Measurements from ENCODE around the gene SELENOO.

The SELENOO gene

DNA sequence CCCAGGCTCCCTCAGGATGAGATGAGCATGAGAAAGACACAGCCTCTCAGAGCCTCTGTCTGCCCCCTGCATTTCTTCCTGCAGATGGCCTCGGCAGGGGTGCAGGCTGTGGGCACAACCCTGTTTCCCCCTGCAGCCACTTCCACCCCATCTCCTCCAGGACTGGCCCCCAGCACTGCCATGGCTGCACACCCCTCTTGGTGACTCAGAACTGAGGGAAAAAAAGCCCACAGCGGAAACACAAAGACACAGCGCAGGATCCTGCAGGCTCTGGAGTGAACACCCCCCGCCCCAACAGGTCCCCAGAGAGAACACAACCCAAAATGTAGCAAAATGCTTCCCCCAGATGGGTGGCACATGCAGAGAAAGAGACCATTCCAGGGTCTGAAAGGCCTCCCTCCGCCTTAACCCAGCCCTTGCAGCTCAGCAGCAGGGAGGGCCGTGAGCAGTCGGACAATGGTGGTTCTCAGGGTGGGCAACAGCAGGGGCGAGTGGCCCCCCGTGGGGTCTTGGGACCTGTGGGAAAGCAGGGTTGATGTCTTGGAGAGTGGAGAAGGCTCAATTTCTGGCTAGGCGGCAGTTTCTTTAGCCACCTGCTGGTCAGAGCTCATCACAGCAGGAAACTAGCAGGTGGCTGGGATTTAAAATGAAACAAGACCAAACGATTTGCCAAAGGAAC lies 36.1 kb downstream of the SELENOO start:
- no peak overlapping the region for H2AK5ac ChIP-seq (ENCODE audit: low read length, severe bottlenecking)
- no peak overlapping the region for H3K27ac ChIP-seq (ENCODE audit: low read length, poor library complexity, severe bottlenecking)
- H2BK5ac ChIP-seq (ENCODE audit: low read depth, low read length, poor library complexity, severe bottlenecking), result no peak overlapping the region
- no peak overlapping the region for H3K4me2 ChIP-seq (ENCODE audit: low read length, poor library complexity, severe bottlenecking)
- H2BK12ac ChIP-seq (ENCODE audit: low read length in 2 of 2), result no peak overlapping the region
- no peaks in the 10 kb centered on the region for H3K27me3 ChIP-seq (ENCODE audit: control insufficient read depth in 1 of 2, insufficient read depth in 1 of 2, low read length in 2 of 2)
- H3K23ac ChIP-seq (ENCODE audit: low read length in 2 of 2), result peak overlapping the region in 1 of 2 experiments; percentile 64
- no peaks in the 10 kb centered on the region for H3K9me3 ChIP-seq (ENCODE audit: control insufficient read depth, low read length)
- no peak overlapping the region for H2BK120ac ChIP-seq (ENCODE audit: low read depth, low read length)
- H3K14ac ChIP-seq (ENCODE audit: low read length in 2 of 2), result no peak overlapping the region
- H3K79me1 ChIP-seq (replicated peaks; ENCODE audit: low read length, poor library complexity, severe bottlenecking), result peaks cover 50% of the 10 kb centered on the region
- H3K4me1 ChIP-seq (ENCODE audit: control insufficient read depth, insufficient read depth, low read depth, low read length), result peaks cover 20% of the 10 kb centered on the region
- no peak overlapping the region for H3K4ac ChIP-seq (ENCODE audit: low read depth in 1 of 2, low read length in 2 of 2)
- no peak overlapping the region for H3K4me3 ChIP-seq (ENCODE audit: insufficient read depth in 1 of 2, low read depth in 1 of 2, low read length in 2 of 2)
- peak; percentile 50 for DNase-seq
- 84% methylated on average over 10 of the region's 11 CpGs for WGBS
- H3K9ac ChIP-seq (ENCODE audit: low read length), result no peak overlapping the region
- no peak overlapping the region for H2AFZ ChIP-seq (ENCODE audit: low read depth, low read length)
- peaks cover 22 to 65% of the 10 kb centered on the region in 2 experiments for H3K36me3 ChIP-seq (ENCODE audit: control insufficient read depth in 1 of 2, insufficient read depth in 2 of 2, low read depth in 1 of 2, low read length in 2 of 2)
- H2BK15ac ChIP-seq (ENCODE audit: low read depth, poor library complexity, severe bottlenecking), result no peak overlapping the region
- H4K8ac ChIP-seq (ENCODE audit: low read length), result no peak overlapping the region
- H3K18ac ChIP-seq (ENCODE audit: low read depth in 1 of 2, low read length in 2 of 2), result no peak overlapping the region
- no peak overlapping the region for H4K91ac ChIP-seq (ENCODE audit: low read length)

DNA sequence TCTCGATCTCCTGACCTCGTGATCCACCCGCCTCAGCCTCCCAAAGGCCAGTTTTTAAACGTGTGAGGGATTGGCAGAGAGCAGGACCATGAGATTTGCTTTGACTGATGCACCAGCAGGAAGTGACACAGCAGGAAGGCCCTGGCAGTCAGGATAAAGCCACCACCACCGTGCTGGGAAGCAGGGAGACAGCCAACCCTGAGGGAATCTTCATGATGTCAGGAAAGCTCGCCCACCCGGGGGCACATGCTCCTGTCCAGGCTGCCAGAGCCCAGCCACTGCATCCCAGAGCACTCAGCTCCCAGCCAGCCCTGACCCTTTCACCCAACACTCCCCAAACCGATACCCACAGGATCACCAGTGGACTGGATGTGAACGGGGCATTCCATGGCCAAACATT lies 37.9 kb downstream of the SELENOO start:
- Histone ChIP-seq H3K9ac (ENCODE audit: low read length) (no peak overlapping the region), H3K4me1 (ENCODE audit: control insufficient read depth, insufficient read depth, low read depth, low read length) (peaks cover 28% of the 10 kb centered on the region), H4K8ac (ENCODE audit: low read length) (peak overlapping the region; percentile 12), H4K91ac (ENCODE audit: low read length) (no peak overlapping the region), H3K4me3 (ENCODE audit: insufficient read depth in 1 of 2, low read depth in 1 of 2, low read length in 2 of 2) (no peak overlapping the region), H3K79me1 (replicated peaks; ENCODE audit: low read length, poor library complexity, severe bottlenecking) (peaks cover 37% of the 10 kb centered on the region), H3K23ac (ENCODE audit: low read length in 2 of 2) (no peak overlapping the region), H3K18ac (ENCODE audit: low read depth in 1 of 2, low read length in 2 of 2) (no peak overlapping the region), H2BK5ac (ENCODE audit: low read depth, low read length, poor library complexity, severe bottlenecking) (no peak overlapping the region), H3K14ac (ENCODE audit: low read length in 2 of 2) (no peak overlapping the region), H3K9me3 (ENCODE audit: control insufficient read depth, low read length) (no peaks in the 10 kb centered on the region), H2AFZ (ENCODE audit: low read depth, low read length) (no peak overlapping the region), H3K4ac (ENCODE audit: low read depth in 1 of 2, low read length in 2 of 2) (no peak overlapping the region), H2BK12ac (ENCODE audit: low read length in 2 of 2) (no peak overlapping the region), H2AK5ac (ENCODE audit: low read length, severe bottlenecking) (no peak overlapping the region), H2BK120ac (ENCODE audit: low read depth, low read length) (no peak overlapping the region), H3K36me3 (ENCODE audit: control insufficient read depth in 1 of 2, insufficient read depth in 2 of 2, low read depth in 1 of 2, low read length in 2 of 2) (peaks cover 10 to 50% of the 10 kb centered on the region in 2 experiments), H3K4me2 (ENCODE audit: low read length, poor library complexity, severe bottlenecking) (no peak overlapping the region), H3K27ac (ENCODE audit: low read length, poor library complexity, severe bottlenecking) (no peak overlapping the region), H3K27me3 (ENCODE audit: control insufficient read depth in 1 of 2, insufficient read depth in 1 of 2, low read length in 2 of 2) (no peaks in the 10 kb centered on the region), H2BK15ac (ENCODE audit: low read depth, poor library complexity, severe bottlenecking) (no peak overlapping the region)
- DNase-seq, result no peak
- 86% methylated on average over 9 of the region's 9 CpGs for WGBS

GRCh38 chr22:50242406-50242949 lies 41.7 kb downstream of the SELENOO start:
- Histone ChIP-seq H3K79me1 (replicated peaks; ENCODE audit: low read length, poor library complexity, severe bottlenecking) (peaks cover 26% of the 10 kb centered on the region), H3K9ac (ENCODE audit: low read length) (peak overlapping the region; percentile 96), H2BK15ac (ENCODE audit: low read depth, poor library complexity, severe bottlenecking) (no peak overlapping the region), H3K27me3 (ENCODE audit: control insufficient read depth in 1 of 2, insufficient read depth in 1 of 2, low read length in 2 of 2) (no peaks in the 10 kb centered on the region), H4K8ac (ENCODE audit: low read length) (no peak overlapping the region), H3K4me2 (ENCODE audit: low read length, poor library complexity, severe bottlenecking) (peak overlapping the region; percentile 44), H3K18ac (ENCODE audit: low read depth in 1 of 2, low read length in 2 of 2) (no peak overlapping the region), H2BK5ac (ENCODE audit: low read depth, low read length, poor library complexity, severe bottlenecking) (no peak overlapping the region), H3K14ac (ENCODE audit: low read length in 2 of 2) (no peak overlapping the region), H2BK12ac (ENCODE audit: low read length in 2 of 2) (no peak overlapping the region), H3K9me3 (ENCODE audit: control insufficient read depth, low read length) (no peaks in the 10 kb centered on the region), H3K4me1 (ENCODE audit: control insufficient read depth, insufficient read depth, low read depth, low read length) (peaks cover 29% of the 10 kb centered on the region), H3K27ac (ENCODE audit: low read length, poor library complexity, severe bottlenecking) (no peak overlapping the region), H2BK120ac (ENCODE audit: low read depth, low read length) (no peak overlapping the region), H3K4ac (ENCODE audit: low read depth in 1 of 2, low read length in 2 of 2) (no peak overlapping the region), H3K36me3 (ENCODE audit: control insufficient read depth in 1 of 2, insufficient read depth in 2 of 2, low read depth in 1 of 2, low read length in 2 of 2) (peaks cover 30 to 43% of the 10 kb centered on the region in 2 experiments), H2AK5ac (ENCODE audit: low read length, severe bottlenecking) (no peak overlapping the region), H3K23ac (ENCODE audit: low read length in 2 of 2) (no peak overlapping the region), H4K91ac (ENCODE audit: low read length) (no peak overlapping the region), H2AFZ (ENCODE audit: low read depth, low read length) (no peak overlapping the region), H3K4me3 (ENCODE audit: insufficient read depth in 1 of 2, low read depth in 1 of 2, low read length in 2 of 2) (peak overlapping the region in 1 of 2 experiments; percentile 92)
- WGBS, result 91% methylated on average over 14 of the region's 14 CpGs
- no peak for DNase-seq

GRCh38 chr22:50243685-50244419 lies 43.0 kb downstream of the SELENOO start:
- no peak overlapping the region for H3K27ac ChIP-seq (ENCODE audit: low read length, poor library complexity, severe bottlenecking)
- no peak overlapping the region for H4K91ac ChIP-seq (ENCODE audit: low read length)
- peaks cover 36 to 51% of the 10 kb centered on the region in 2 experiments for H3K36me3 ChIP-seq (ENCODE audit: control insufficient read depth in 1 of 2, insufficient read depth in 2 of 2, low read depth in 1 of 2, low read length in 2 of 2)
- no peak overlapping the region for H3K14ac ChIP-seq (ENCODE audit: low read length in 2 of 2)
- no peaks in the 10 kb centered on the region for H3K9me3 ChIP-seq (ENCODE audit: control insufficient read depth, low read length)
- peak overlapping the region; percentile 26 for H2AK5ac ChIP-seq (ENCODE audit: low read length, severe bottlenecking)
- peak overlapping the region; percentile 38 to 59 for H3K4ac ChIP-seq (ENCODE audit: low read depth in 1 of 2, low read length in 2 of 2)
- H2BK12ac ChIP-seq (ENCODE audit: low read length in 2 of 2), result no peak overlapping the region
- peaks cover 37% of the 10 kb centered on the region for H3K4me1 ChIP-seq (ENCODE audit: control insufficient read depth, insufficient read depth, low read depth, low read length)
- no peak overlapping the region for H2BK5ac ChIP-seq (ENCODE audit: low read depth, low read length, poor library complexity, severe bottlenecking)
- no peak overlapping the region for H3K18ac ChIP-seq (ENCODE audit: low read depth in 1 of 2, low read length in 2 of 2)
- peaks cover 35% of the 10 kb centered on the region for H3K79me1 ChIP-seq (replicated peaks; ENCODE audit: low read length, poor library complexity, severe bottlenecking)
- H3K4me3 ChIP-seq (ENCODE audit: insufficient read depth in 1 of 2, low read depth in 1 of 2, low read length in 2 of 2), result peak overlapping the region; percentile 92 to 93
- H2BK15ac ChIP-seq (ENCODE audit: low read depth, poor library complexity, severe bottlenecking), result no peak overlapping the region
- DNase-seq, result peak; percentile 37
- WGBS, result 56% methylated on average over 26 of the region's 27 CpGs
- no peak overlapping the region for H2AFZ ChIP-seq (ENCODE audit: low read depth, low read length)
- no peaks in the 10 kb centered on the region for H3K27me3 ChIP-seq (ENCODE audit: control insufficient read depth in 1 of 2, insufficient read depth in 1 of 2, low read length in 2 of 2)
- H2BK120ac ChIP-seq (ENCODE audit: low read depth, low read length), result no peak overlapping the region
- H3K4me2 ChIP-seq (ENCODE audit: low read length, poor library complexity, severe bottlenecking), result peak overlapping the region; percentile 96
- H3K23ac ChIP-seq (ENCODE audit: low read length in 2 of 2), result peak overlapping the region in 1 of 2 experiments; percentile 48
- H4K8ac ChIP-seq (ENCODE audit: low read length), result no peak overlapping the region
- H3K9ac ChIP-seq (ENCODE audit: low read length), result peak overlapping the region; percentile 96
